NCI-H2029 treated with DMSO at 0.1 percent for 48 hours (cell line): ENCODE results near the gene KRTAP1-5.
"Not testable (repeated sequence)": the region's sequence is repeated elsewhere in the genome, so short reads cannot be mapped to it uniquely, and the experiment has no call there.

Experiments used
- DNase-seq: peaks from one replicate; lab custom pipeline; 2025; lab: John Stamatoyannopoulos, UW

KRTAP1-5 gene

DNA sequence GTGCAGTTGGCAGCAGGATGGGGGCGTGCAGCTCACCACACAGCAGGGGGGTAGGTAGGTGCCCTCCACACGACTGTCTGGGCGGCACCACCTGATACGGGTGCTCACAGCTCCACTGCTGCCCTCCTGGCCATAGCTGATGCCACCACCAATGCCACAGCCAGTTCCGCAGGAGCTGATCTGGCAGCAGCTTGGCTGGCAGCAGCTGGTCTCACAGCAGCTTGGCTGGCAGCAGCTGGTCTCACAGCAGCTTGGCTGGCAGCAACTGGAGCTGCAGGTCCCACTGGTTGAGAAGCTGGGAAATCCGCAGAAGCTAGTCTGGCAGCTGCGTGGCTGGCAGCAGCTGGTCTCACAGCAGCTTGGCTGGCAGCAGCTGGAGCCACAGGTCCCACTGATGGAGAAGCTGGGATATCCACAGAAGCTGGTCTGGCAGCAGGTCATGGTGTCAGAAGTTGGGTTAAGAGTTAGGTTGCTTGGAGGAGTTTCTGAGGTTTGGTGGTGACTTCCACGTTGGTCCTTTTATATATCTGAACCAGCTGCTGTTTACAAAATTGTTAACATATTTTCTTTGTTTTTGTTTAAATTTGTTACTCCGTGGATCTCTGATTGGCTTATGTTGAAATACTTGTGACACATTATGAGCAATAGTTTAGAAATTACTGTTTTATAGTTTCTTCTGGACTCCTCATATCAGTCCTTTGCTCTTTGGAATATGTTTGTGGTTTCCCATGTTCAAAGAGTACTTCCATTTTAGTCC is at the start of gene KRTAP1-5:
TSS of gene KRTAP1-5 (minus strand) at position 494 of the 757 bp plus-strand sequence. CDS start at position 441, 53 bp downstream.
- DNase-seq: no peak

DNA sequence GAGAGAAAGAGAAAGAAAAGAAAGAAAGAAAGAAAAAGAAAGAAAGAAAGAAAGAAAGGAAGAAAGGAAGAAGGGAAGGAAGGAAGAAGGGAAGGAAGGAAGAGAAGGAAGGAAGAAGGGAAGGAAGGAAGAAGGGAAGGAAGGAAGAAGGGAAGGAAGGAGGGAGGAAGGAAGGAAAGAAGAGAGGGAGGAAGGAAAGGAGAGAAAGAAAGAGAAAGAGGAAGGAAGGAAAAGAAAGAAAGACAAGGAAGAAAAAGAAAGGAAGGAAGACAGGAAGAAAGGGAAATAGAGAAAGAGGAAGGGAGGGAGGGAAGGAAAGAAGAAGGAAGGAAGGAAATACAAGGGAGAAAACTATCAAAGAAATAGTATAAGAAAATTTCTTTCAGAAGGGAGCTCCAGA is 49.8 kb upstream of the KRTAP1-5 start:
- DNase-seq: no peak

DNA sequence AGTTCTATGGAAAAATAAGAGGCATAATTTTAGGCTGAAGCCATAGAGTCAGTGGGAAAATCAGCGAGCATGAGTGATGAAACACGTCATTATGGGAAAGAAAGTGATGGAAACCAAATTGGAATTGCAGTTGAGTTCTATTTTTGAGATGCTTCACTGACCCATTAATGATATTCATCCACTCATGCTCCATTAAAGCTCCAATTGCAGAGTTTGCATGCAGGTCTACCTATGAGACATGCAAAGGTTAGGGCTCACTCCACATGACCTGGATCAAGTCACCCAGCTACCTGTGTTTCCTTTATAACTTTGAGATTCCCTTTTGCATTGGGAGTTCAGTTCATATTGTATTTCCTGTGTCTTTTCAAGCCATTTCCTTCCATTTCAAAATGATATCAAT is 46.7 kb upstream of the KRTAP1-5 start:
- DNase-seq: no peak

DNA sequence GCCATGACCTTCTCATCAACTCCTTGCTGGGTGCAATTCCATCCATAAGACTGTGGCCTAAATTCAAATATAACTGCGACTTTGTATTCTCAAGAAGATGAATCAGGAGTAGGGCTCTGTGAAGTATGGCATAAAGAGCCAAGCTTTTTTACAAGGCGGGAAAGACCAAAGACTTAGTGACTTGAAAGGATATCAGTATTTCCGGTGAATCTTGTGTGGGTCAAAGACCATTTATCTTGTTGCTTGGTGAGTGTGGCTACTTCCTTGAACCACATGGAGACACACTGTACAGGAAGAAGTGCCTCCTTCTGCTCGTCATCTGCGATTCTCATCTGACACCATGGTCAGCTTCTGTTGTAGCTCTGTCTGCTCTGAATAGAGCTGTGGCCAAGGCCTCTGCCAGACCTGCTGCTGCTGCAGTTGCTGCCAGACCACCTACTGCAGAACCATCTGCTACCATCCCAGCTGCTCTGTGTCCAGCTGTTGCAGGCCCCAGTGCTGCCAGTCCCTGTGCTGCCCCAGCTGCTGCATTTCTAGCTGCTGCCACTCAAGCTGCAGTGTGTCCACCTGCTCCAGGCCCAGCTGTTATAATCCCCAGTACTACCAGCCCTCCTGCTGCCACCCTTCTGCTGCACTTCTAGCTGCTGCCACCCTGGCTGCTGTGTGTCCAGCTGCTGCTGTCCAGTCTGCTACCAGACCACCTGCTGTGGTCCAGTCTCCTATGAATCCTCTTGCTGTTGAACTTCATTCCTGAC is 44.8 kb upstream of the KRTAP1-5 start:
- no peak for DNase-seq

- DNase-seq: no peak
Measured at GRCh38 chr17:41069031-41069430, 42.0 kb upstream of the KRTAP1-5 start.

- DNase-seq: no peak
Measured at GRCh38 chr17:41067281-41067680, 40.3 kb upstream of the KRTAP1-5 start.

DNA sequence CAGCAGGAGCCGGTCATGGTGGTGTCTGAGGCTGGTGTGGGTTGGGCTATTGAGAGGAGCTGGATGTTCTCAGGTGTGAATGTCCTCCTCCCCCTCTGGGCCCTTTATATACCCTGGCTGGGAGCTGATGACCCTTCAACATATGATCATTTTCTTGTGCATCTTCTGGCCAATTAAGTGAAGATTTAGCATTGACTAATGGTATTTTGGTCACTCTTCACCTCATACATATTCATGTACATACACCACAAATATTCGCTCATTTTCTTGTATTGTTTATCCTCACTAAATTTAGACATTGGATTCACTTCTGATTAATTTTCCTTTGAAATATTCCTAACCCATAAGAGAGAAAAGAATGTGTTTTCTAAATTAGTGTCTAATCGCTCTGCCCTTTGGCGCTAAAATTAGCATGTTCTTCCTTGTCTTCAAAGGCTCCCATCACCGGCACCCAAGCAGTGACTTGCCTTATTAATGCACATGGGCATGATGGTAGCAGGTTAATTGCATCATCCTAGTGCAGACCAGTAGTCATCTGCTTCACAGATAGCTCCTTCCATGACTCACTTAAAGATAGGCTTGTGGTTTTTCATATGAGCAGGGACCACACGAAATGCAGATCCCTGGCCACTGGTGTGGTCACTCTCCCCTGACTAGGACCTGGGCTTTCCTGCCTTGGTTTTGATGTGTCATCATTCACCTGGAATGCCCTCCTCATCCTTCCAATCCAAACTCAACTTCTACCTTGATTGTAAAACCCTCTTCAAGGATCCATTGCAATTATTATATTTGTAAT is 39.0 kb upstream of the KRTAP1-5 start, which contains the start of gene KRTAP2-4:
TSS of gene KRTAP2-4 (minus strand) at position 51 of the 796 bp plus-strand sequence. CDS start at position 17, 34 bp downstream.
- DNase-seq: no peak

DNA sequence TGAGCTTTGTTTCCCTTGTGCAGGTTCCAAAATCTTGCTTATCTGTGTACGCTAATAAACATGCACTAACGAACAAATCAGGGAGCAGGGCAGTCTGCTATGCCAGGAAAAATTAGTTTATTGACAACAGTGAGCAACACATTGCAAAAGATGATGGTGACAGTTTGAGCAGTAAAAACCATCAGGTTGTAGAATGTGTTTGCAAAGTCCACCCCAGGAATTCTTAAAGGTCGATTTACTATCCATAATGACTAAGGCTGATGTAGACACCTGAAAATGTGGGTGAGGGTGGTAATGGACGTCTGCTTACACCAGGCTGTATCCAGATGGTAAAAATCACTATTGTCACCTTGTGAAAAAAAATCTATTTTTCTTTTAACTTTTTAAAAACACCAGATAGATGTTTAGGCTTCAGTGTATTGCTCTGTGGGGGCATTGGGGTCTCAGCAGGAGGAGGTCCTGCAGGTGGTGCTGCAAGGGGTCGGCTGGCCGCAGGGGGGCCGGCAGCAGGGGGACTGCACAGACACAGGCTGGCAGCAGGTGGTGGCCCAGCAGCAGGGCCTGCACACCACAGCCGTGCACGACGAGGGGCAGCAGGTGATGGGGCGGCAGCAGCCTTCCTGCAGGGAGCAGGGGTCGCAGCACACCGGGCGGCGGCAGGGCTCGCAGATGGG is 38.1 kb upstream of the KRTAP1-5 start:
- DNase-seq: not testable (repeated sequence)

GRCh38 chr17:41064301-41064700 is 37.3 kb upstream of the KRTAP1-5 start:
- DNase-seq: no peak

- no peak for DNase-seq
Measured at GRCh38 chr17:41063449-41063848, 36.4 kb upstream of the KRTAP1-5 start.

GRCh38 chr17:41061964-41062363 is 35.0 kb upstream of the KRTAP1-5 start:
- DNase-seq: no peak

- no peak for DNase-seq
Measured at GRCh38 chr17:41060052-41060604, 33.1 kb upstream of the KRTAP1-5 start, which contains the start of gene KRTAP2-3. Gene KRTAP2-3 (minus strand): TSS chr17:41060114. CDS start chr17:41060050, 64 bp downstream.

DNA sequence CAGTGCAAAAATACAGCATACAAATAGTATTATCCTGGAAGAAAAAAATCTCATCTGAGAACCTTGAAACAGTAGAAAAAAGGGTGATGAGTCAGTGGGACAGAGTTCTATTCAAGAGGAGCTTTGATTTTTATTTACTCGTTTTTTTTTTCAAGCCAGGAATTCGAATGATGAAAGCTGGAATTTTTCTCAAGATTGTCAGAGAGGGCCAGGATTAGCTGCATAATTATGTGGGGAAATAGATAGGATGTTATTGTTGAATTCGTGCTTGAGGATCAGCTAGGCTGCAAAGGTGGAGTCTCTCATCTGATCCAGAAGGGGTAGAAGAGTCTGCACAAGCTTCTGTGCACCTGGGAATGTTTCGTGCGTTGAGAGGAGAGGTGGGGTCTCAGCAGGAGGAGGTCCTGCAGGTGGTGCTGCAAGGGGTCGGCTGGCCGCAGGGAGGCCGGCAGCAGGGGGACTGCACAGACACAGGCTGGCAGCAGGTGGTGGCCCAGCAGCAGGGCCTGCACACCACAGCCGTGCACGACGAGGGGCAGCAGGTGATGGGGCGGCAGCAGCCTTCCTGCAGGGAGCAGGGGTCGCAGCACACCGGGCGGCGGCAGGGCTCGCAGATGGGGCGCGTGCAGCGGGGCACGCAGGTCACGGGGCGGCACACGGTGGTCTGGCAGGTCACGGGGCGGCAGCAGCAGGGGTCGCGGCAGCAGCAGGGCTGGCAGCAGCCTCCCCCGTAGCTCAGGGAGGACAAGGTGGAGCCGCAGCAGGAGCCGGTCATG is 32.5 kb upstream of the KRTAP1-5 start:
- DNase-seq: not testable (repeated sequence)

GRCh38 chr17:41058741-41059140 is 31.7 kb upstream of the KRTAP1-5 start:
- no peak for DNase-seq

DNA sequence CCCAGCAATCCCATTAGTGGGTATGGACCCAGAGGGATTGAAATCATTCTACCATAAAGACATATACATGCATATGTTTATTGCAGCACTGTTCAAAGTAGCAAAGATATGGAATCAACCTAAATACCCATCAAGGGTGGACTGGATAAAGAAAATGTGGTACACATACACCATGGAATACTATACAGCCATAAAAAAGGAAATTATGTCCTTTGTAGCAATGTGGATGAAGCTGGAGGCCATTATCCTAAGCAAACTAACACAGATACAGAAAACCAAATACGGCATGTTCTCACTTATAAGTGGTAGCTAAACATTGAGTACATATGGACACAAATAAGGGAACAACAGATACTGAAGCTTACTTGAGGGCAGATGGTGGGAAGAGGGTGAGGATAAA is 30.5 kb upstream of the KRTAP1-5 start:
- DNase-seq: no peak

DNA sequence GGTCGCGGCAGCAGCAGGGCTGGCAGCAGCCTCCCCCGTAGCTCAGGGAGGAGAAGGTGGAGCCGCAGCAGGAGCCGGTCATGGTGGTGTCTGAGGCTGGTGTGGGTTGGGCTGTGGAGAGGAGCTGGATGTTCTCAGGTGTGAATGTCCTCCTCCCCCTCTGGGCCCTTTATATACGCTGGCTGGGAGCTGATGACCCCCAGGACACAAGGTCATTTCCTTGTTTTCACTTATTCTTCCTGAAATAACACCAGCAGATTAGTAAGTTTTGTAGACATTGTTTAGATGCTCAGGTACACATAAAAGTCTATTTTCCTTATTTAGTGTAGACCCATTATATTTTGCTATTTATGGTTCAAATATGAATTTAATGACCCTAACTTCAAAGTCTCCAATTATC is 28.1 kb upstream of the KRTAP1-5 start, which contains the start of gene KRTAP2-2:
TSS of gene KRTAP2-2 (minus strand) at position 101 of the 400 bp plus-strand sequence. CDS start at position 82, 19 bp downstream.
- DNase-seq: not testable (repeated sequence)

DNA sequence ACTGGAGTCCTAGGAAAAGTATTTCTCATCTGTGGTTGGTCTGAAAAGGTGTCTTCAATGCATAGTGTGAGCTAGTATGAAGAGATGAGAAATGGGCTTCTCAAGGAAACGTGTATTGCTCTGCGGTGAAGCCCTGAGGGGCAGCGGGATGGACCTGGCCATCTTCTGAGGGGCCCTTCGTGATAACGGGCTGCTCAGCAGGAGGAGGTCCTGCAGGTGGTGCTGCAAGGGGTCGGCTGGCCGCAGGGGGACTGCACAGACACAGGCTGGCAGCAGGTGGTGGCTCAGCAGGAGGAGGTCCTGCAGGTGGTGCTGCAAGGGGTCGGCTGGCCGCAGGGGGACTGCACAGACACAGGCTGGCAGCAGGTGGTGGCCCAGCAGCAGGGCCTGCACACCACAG is 27.5 kb upstream of the KRTAP1-5 start:
- DNase-seq: not testable (repeated sequence)

DNA sequence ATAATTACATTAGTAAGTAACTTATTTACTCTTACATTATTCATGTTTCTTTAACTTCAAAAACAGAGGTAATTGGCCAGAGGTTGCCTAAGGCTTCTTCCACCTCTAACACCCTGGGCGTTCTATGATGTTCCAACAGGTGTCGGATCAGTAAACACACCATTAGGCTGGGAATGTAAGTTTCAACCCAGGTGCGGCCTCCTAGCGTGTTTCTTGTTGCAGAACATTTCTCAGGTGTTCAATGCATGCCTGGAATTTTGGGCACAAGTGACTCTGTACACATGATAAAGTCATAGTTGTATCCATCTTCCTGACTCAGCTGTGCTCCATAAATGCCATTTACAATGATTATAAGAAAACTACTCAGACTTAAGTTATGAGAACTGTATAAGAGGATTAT is 27.0 kb upstream of the KRTAP1-5 start:
- DNase-seq: no peak

DNA sequence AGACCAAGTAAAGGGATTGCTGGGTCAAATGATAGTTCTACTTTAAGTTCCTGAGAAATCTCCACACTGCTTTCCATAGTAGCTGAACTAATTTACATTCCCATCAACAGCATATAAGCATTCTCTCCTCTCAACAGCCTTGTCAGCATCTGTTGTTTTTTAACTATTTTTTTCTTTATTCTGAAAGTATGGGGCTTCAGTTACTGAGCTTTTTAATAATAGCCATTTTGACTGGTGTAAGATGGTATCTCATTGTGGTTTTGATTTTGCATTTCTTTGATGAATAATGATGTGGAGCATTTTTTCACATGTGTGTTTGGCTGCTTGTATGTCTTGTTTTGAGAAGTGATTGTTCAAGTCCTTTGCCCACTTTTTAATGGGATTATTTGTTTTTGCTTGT is 25.6 kb upstream of the KRTAP1-5 start:
- no peak for DNase-seq

- DNase-seq: no peak
Measured at GRCh38 chr17:41049110-41049509, 22.1 kb upstream of the KRTAP1-5 start.
